DND-41 (cell line): ENCODE results near the gene SPTSSB.

Experiments used
- ATAC-seq: fragments of 200-7000 bp; cut with Tn5 transposase; 3 replicates; pipeline ENCODE4 v1.9.1; 2021; ENCODE audit warnings: low read depth; ENCODE audit not compliant: insufficient read depth
- DNase-seq: peaks from one replicate; pipeline ENCODE4 v3.0.0-alpha.2; 2020
- H2AFZ ChIP-seq: 2 replicates; pipeline ENCODE4 v1.6.0; 2012; ENCODE audit warnings: low read depth, low read length
- H3K27ac ChIP-seq: 2 replicates; pipeline ENCODE4 v1.5.1; 2012; ENCODE audit warnings: low read length, inconsistent platforms
- H3K27me3 ChIP-seq: fragments of 200-600 bp; sonication (generic); 2 replicates; pipeline ENCODE4 v1.6.0; 2012; ENCODE audit warnings: low read length, mild to moderate bottlenecking, inconsistent platforms; ENCODE audit not compliant: insufficient read depth, poor library complexity
- H3K36me3 ChIP-seq: 2 replicates; pipeline ENCODE4 v1.5.1; 2012; ENCODE audit warnings: low read length, inconsistent platforms; ENCODE audit not compliant: insufficient read depth
- H3K4me1 ChIP-seq: 2 replicates; pipeline ENCODE4 v1.5.1; 2012; ENCODE audit warnings: mild to moderate bottlenecking, low read length; ENCODE audit not compliant: insufficient read depth
- H3K4me2 ChIP-seq: 2 replicates; pipeline ENCODE4 v1.6.0; 2012; ENCODE audit warnings: mild to moderate bottlenecking, moderate library complexity, low read length, inconsistent platforms; ENCODE audit not compliant: insufficient read depth
- H3K4me3 ChIP-seq, 2 experiments: fragments of 200-600 bp in 1 of 2; shearing (Covaris generic) in 1 of 2; 2 replicates each; pipeline ENCODE4 v1.5.1; 2012 to 2016; ENCODE audit warnings: inconsistent platforms in 2 of 2, low read length in 2 of 2, mild to moderate bottlenecking in 2 of 2, low read depth in 1 of 2, moderate library complexity in 1 of 2
- H3K79me2 ChIP-seq: 2 replicates; pipeline ENCODE4 v1.6.0; 2012; ENCODE audit warnings: low read length, inconsistent platforms; ENCODE audit not compliant: insufficient read depth
- H3K9ac ChIP-seq: 2 replicates; pipeline ENCODE4 v1.6.0; 2012; ENCODE audit warnings: low read depth, mild to moderate bottlenecking, inconsistent platforms, low read length, moderate library complexity
- H3K9me3 ChIP-seq: 2 replicates; pipeline ENCODE4 v1.5.1; 2012; ENCODE audit warnings: low read length, moderate library complexity, mild to moderate bottlenecking, inconsistent platforms; ENCODE audit not compliant: insufficient read depth, severe bottlenecking
- H4K20me1 ChIP-seq: 2 replicates; pipeline ENCODE4 v1.6.0; 2012; ENCODE audit warnings: low read length; ENCODE audit not compliant: insufficient read depth
- CTCF ChIP-seq: IDR thresholded peaks from 2 replicates; pipeline ENCODE4 v1.5.1; 2012; ENCODE audit warnings: borderline replicate concordance, low read length, moderate library complexity, mild to moderate bottlenecking; ENCODE audit not compliant: poor library complexity, severe bottlenecking; ENCODE audit errors: extremely low read depth
- EZH2 ChIP-seq: IDR thresholded peaks from 3 replicates; pipeline ENCODE4 v1.6.1; 2012; ENCODE audit warnings: borderline replicate concordance, low read depth, mild to moderate bottlenecking, moderate library complexity, low read length, inconsistent platforms; ENCODE audit not compliant: severe bottlenecking

SPTSSB gene

GRCh38 chr3:161314836-161315395 is 56.4 kb downstream of the SPTSSB start:
- no peak for TF ChIP-seq EZH2
- no peak for TF ChIP-seq CTCF
- H3K36me3 ChIP-seq: no peaks in the 10 kb centered on the region
- no peak overlapping the region for H2AFZ ChIP-seq
- H4K20me1 ChIP-seq: peaks cover 12% of the 10 kb centered on the region
- peaks cover 33% of the 10 kb centered on the region for H3K4me1 ChIP-seq
- no peak for DNase-seq
- H3K79me2 ChIP-seq: no peaks in the 10 kb centered on the region
- H3K4me3 ChIP-seq: no peak overlapping the region
- H3K27ac ChIP-seq: no peak overlapping the region
- no peaks in the 10 kb centered on the region for H3K9me3 ChIP-seq
- no peak overlapping the region for H3K4me2 ChIP-seq
- H3K9ac ChIP-seq: no peak overlapping the region
- no peak for ATAC-seq
- H3K27me3 ChIP-seq: peaks cover 37% of the 10 kb centered on the region

GRCh38 chr3:161310649-161311423 is 60.5 kb downstream of the SPTSSB start:
- TF ChIP-seq EZH2 (no peak), CTCF (no peak)
- Histone ChIP-seq H3K9me3 (peaks cover 12% of the 10 kb centered on the region), H3K27ac (no peak overlapping the region), H2AFZ (no peak overlapping the region), H3K4me2 (0 out of 2 replicates have a peak overlapping the region, but pooled peaks have one; percentile 3), H3K36me3 (no peaks in the 10 kb centered on the region), H3K27me3 (peaks cover 16% of the 10 kb centered on the region), H4K20me1 (peaks cover 12% of the 10 kb centered on the region), H3K4me3 (no peak overlapping the region), H3K79me2 (no peaks in the 10 kb centered on the region), H3K4me1 (peaks cover 33% of the 10 kb centered on the region), H3K9ac (no peak overlapping the region)
- DNase-seq (peak; percentile 74), ATAC-seq (peak; percentile 94)

- no peak for ATAC-seq
- no peak for DNase-seq
- Histone ChIP-seq H3K4me3 (no peak overlapping the region), H4K20me1 (peaks cover 3% of the 10 kb centered on the region; the same call in 1 of the 2 replicates), H3K4me1 (peaks cover 4% of the 10 kb centered on the region), H3K36me3 (no peaks in the 10 kb centered on the region), H3K27ac (no peak overlapping the region), H3K9ac (no peak overlapping the region), H2AFZ (no peak overlapping the region), H3K27me3 (peaks cover 3% of the 10 kb centered on the region), H3K79me2 (no peaks in the 10 kb centered on the region), H3K9me3 (peaks cover 12% of the 10 kb centered on the region), H3K4me2 (no peak overlapping the region)
- TF ChIP-seq EZH2 (no peak), CTCF (peak; percentile 72)
Measured at GRCh38 chr3:161305095-161305991, 66.0 kb downstream of the SPTSSB start.
